Activated CD8-positive, alpha-beta T cell treated with anti-CD3 and anti-CD28 coated beads for 36 hours (primary cell): Measurements from ENCODE around the gene PLEKHF1. TPM values are rescaled to one million over a fixed set of nuclear protein-coding genes. Genes with fewer than 3 reads are reported as not detected.

ENCODE experiments used
- ATAC-seq: fragments of 200-7000 bp; cut with Tn5 transposase; one replicate; pipeline ENCODE4 v1.10.0; 2021; ENCODE audit warnings: mild to moderate bottlenecking, moderate library complexity
- CTCF ChIA-PET: fragments of 350-600 bp; sonication (Branson Sonifier 250); formaldehyde crosslinking; loops from one replicate; lab custom pipeline; 2021; ENCODE audit warnings: antibody characterized with exemption; lab: Charles Lee
- POLR2A ChIA-PET: fragments of 350-600 bp; sonication (Branson Sonifier 250); formaldehyde crosslinking; loops from one replicate; lab custom pipeline; 2021; ENCODE audit warnings: antibody characterized with exemption; lab: Charles Lee
- DNase-seq: peaks from one replicate; pipeline ENCODE4 v3.0.0-alpha.2; 2020
- H3K27ac Mint-ChIP-seq: one replicate; pipeline ENCODE4 v1.8.0; 2021; ENCODE audit warnings: mild to moderate bottlenecking, mixed read lengths
- H3K27me3 Mint-ChIP-seq: one replicate; pipeline ENCODE4 v1.8.0; 2021; ENCODE audit warnings: mixed read lengths
- H3K36me3 Mint-ChIP-seq: one replicate; pipeline ENCODE4 v1.8.0; 2021; ENCODE audit warnings: low read depth, mixed read lengths
- H3K4me1 Mint-ChIP-seq: one replicate; pipeline ENCODE4 v1.8.0; 2021; ENCODE audit warnings: low read depth, mixed read lengths
- H3K4me3 Mint-ChIP-seq: one replicate; pipeline ENCODE4 v1.8.0; 2021; ENCODE audit warnings: mild to moderate bottlenecking, moderate library complexity, mixed read lengths
- H3K9me3 Mint-ChIP-seq: one replicate; pipeline ENCODE4 v1.8.0; 2021; ENCODE audit warnings: mixed read lengths
- CTCF ChIP-seq: fragments of 200-600 bp; IDR thresholded peaks from one replicate; pipeline ENCODE4 v1.8.0; 2022; ENCODE audit warnings: antibody characterized with exemption, mild to moderate bottlenecking
- intact Hi-C: fragments of 100-400 bp; cut with micrococcal nuclease; formaldehyde crosslinking; loops from one replicate; pipeline ENCODE4 v1.10.0; 2022
- total RNA-seq, 2 experiments: library from RNA; stranded (reverse); gene quantifications; one replicate each; pipeline ENCODE4 v1.2.3, GENCODE V29; 2021

PLEKHF1 gene
- total RNA-seq, 2 experiments from 2014 or later = 30.4 to 31.7 TPM

- DNase-seq = no peak
- Mint-ChIP-seq H3K36me3 (no peaks in the 10 kb centered on the region), H3K4me3 (no peak overlapping the region), H3K27ac (no peak overlapping the region), H3K9me3 (no peaks in the 10 kb centered on the region), H3K4me1 (peaks cover 12% of the 10 kb centered on the region), H3K27me3 (no peaks in the 10 kb centered on the region)
- intact Hi-C loops = no loop called here
- ChIA-PET CTCF (interaction anchor here (0.6 to 1.5 kb wide), 2 partner anchors 18 to 88 kb away, joined by 3 to 4 read pairs; no protein-coding TSS in a partner anchor), POLR2A (interaction anchor here (0.6 to 0.8 kb wide), 2 partner anchors 17 to 196 kb away, joined by 3 read pairs; no protein-coding TSS in a partner anchor)
- no peak for TF ChIP-seq CTCF
- no peak for ATAC-seq
Measured at GRCh38 chr19:29628661-29629385, 36.4 kb upstream of the PLEKHF1 start.

- intact Hi-C loops = no loop called here
- CTCF ChIA-PET = no interaction called here
- DNase-seq = no peak
Measured at GRCh38 chr19:29629836-29630534, 35.3 kb upstream of the PLEKHF1 start.

GRCh38 chr19:29630655-29631054 lies 34.6 kb upstream of the PLEKHF1 start:
- POLR2A ChIA-PET = interaction anchor here (0.9 kb wide), 1 partner anchor 24 kb away, joined by 4 read pairs; no protein-coding TSS in a partner anchor
- intact Hi-C loops = no loop called here
- ATAC-seq (no peak), DNase-seq (no peak)
- Mint-ChIP-seq H3K9me3 (no peaks in the 10 kb centered on the region), H3K27me3 (no peaks in the 10 kb centered on the region), H3K36me3 (no peaks in the 10 kb centered on the region), H3K4me3 (no peak overlapping the region), H3K27ac (no peak overlapping the region), H3K4me1 (peaks cover 2% of the 10 kb centered on the region)
- TF ChIP-seq CTCF = no peak
- CTCF ChIA-PET = interaction anchor here (0.9 to 1.2 kb wide), 2 partner anchors 9 to 20 kb away, joined by 3 to 5 read pairs; no protein-coding TSS in a partner anchor

More at GRCh38 chr19:29629836-29630534, 35.3 kb upstream of the PLEKHF1 start:
- POLR2A ChIA-PET = no interaction called here
- H3K4me1 Mint-ChIP-seq = peaks cover 4% of the 10 kb centered on the region
- no peak for TF ChIP-seq CTCF
- H3K36me3 Mint-ChIP-seq = no peaks in the 10 kb centered on the region
- no peak overlapping the region for H3K27ac Mint-ChIP-seq
- no peaks in the 10 kb centered on the region for H3K9me3 Mint-ChIP-seq
- no peaks in the 10 kb centered on the region for H3K27me3 Mint-ChIP-seq
- no peak for ATAC-seq
- H3K4me3 Mint-ChIP-seq = no peak overlapping the region

GRCh38 chr19:29631450-29631849 lies 33.8 kb upstream of the PLEKHF1 start:
- Mint-ChIP-seq H3K27me3 (no peaks in the 10 kb centered on the region), H3K4me3 (no peak overlapping the region), H3K9me3 (no peaks in the 10 kb centered on the region), H3K4me1 (peaks cover 2% of the 10 kb centered on the region), H3K27ac (no peak overlapping the region), H3K36me3 (no peaks in the 10 kb centered on the region)
- no peak for DNase-seq
- no peak for TF ChIP-seq CTCF
- POLR2A ChIA-PET = interaction anchor here (0.9 kb wide), 1 partner anchor 25 kb away, joined by 4 read pairs; no protein-coding TSS in a partner anchor
- CTCF ChIA-PET = interaction anchor here (0.9 to 1.2 kb wide), 2 partner anchors 9 to 21 kb away, joined by 3 to 5 read pairs; no protein-coding TSS in a partner anchor
- intact Hi-C loops = no loop called here
- no peak for ATAC-seq
